ENCODE results near the gene C1orf216.

DNA sequence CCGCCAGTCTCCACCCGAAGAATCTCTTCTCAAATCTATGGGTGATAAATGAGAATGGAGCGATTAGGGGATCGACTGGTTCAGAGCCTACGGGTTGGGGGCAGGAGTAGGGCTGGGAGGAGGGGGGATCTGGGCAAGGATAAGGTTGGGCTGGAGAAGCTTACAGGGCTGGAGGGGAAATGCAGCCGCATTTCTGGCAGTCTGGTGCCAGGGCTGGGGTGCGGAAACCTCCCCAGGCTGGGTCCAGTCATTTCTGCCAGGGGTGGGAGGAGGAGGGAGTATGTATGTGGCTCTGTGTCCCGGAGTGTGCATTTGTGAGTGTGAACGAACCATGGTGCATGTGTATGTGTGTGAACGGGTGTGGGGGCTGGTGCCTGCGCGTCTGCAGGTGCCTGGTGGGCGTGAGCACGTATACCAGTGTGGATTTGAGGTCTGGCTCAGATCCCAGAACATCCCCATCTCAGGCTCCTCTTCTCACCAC is 10.2 kb downstream of the C1orf216 start:
- TF ChIP-seq, protein P1, sequence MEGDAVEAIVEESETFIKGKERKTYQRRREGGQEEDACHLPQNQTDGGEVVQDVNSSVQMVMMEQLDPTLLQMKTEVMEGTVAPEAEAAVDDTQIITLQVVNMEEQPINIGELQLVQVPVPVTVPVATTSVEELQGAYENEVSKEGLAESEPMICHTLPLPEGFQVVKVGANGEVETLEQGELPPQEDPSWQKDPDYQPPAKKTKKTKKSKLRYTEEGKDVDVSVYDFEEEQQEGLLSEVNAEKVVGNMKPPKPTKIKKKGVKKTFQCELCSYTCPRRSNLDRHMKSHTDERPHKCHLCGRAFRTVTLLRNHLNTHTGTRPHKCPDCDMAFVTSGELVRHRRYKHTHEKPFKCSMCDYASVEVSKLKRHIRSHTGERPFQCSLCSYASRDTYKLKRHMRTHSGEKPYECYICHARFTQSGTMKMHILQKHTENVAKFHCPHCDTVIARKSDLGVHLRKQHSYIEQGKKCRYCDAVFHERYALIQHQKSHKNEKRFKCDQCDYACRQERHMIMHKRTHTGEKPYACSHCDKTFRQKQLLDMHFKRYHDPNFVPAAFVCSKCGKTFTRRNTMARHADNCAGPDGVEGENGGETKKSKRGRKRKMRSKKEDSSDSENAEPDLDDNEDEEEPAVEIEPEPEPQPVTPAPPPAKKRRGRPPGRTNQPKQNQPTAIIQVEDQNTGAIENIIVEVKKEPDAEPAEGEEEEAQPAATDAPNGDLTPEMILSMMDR (IDR thresholded peaks at IDR 0.05 in 2 of 3, conservative IDR thresholded peaks at IDR 0.05 in 1 of 3; ENCODE audit: borderline replicate concordance in 1 of 3, insufficient read depth in 1 of 3, low read depth in 2 of 3, low read length in 2 of 3): no peak
- TF ChIP-seq POLR2A (IDR thresholded peaks at IDR 0.05; ENCODE audit: borderline replicate concordance, extremely low read depth, insufficient read depth, insufficient read length): no peak
